Stimulated activated CD4-positive, alpha-beta T cell treated with anti-CD3 and anti-CD28 coated beads, TNF-alpha, amount 100 ng/mL, for 24 hours (primary cell): ENCODE data around the gene PACRG.
"Not testable (repeated sequence)": the region's sequence is repeated elsewhere in the genome, so short reads cannot be mapped to it uniquely, and the experiment has no call there.

Experiments used
- DNase-seq, 3 experiments: peaks; one replicate each; pipeline ENCODE4 v3.0.0-alpha.2; 2020; ENCODE audit warnings: low read depth in 3 of 3

PACRG gene

GRCh38 chr6:162727322-162728182, at the start of gene PACRG, which contains the start of gene PRKN:
Gene PACRG, plus strand, starts transcription at chr6:162727974.
Gene PRKN, minus strand, starts transcription at chr6:162727766.
- DNase-seq, result peak; percentile 94 to 98 (median 97)

- DNase-seq, result not testable (repeated sequence)
Observed at GRCh38 chr6:162678896-162679295, 48.9 kb upstream of the PACRG start.

GRCh38 chr6:162679681-162680080, 48.1 kb upstream of the PACRG start:
- DNase-seq, result no peak

GRCh38 chr6:162680367-162680766, 47.4 kb upstream of the PACRG start:
- no peak for DNase-seq

GRCh38 chr6:162680871-162681270, 46.9 kb upstream of the PACRG start:
- DNase-seq, result no peak

GRCh38 chr6:162681447-162681846, 46.3 kb upstream of the PACRG start:
- DNase-seq, result no peak

GRCh38 chr6:162683135-162683534, 44.6 kb upstream of the PACRG start:
- DNase-seq, result no peak

GRCh38 chr6:162684052-162684451, 43.7 kb upstream of the PACRG start:
- no peak for DNase-seq

- DNase-seq, result no peak
Observed at GRCh38 chr6:162684961-162685360, 42.8 kb upstream of the PACRG start.

- DNase-seq, result no peak
Observed at GRCh38 chr6:162685586-162685985, 42.2 kb upstream of the PACRG start.

- no peak for DNase-seq
Observed at GRCh38 chr6:162688751-162689345, 38.9 kb upstream of the PACRG start.

GRCh38 chr6:162690158-162690557, 37.6 kb upstream of the PACRG start:
- no peak for DNase-seq

GRCh38 chr6:162697872-162698403, 29.8 kb upstream of the PACRG start:
- no peak for DNase-seq

- DNase-seq, result no peak
Observed at GRCh38 chr6:162698440-162698839, 29.3 kb upstream of the PACRG start.

- no peak for DNase-seq
Observed at GRCh38 chr6:162699961-162700360, 27.8 kb upstream of the PACRG start.

- no peak for DNase-seq
Observed at GRCh38 chr6:162700966-162701365, 26.8 kb upstream of the PACRG start.

GRCh38 chr6:162701551-162701950, 26.2 kb upstream of the PACRG start:
- no peak for DNase-seq

- DNase-seq, result no peak
Observed at GRCh38 chr6:162702446-162702845, 25.3 kb upstream of the PACRG start.

- no peak for DNase-seq
Observed at GRCh38 chr6:162704001-162704400, 23.8 kb upstream of the PACRG start.

- DNase-seq, result no peak
Observed at GRCh38 chr6:162705736-162706135, 22.0 kb upstream of the PACRG start.

GRCh38 chr6:162706232-162706631, 21.5 kb upstream of the PACRG start:
- DNase-seq, result no peak

- no peak for DNase-seq
Observed at GRCh38 chr6:162708971-162709370, 18.8 kb upstream of the PACRG start.

GRCh38 chr6:162709431-162709830, 18.3 kb upstream of the PACRG start:
- DNase-seq, result no peak
